ENCODE measurements around the gene GPC3.
"Not testable (repeated sequence)": the region's sequence is repeated elsewhere in the genome, so short reads cannot be mapped to it uniquely, and the experiment has no call there.

GPC3 gene

GRCh38 chrX:134020910-134021309 is 35.5 kb upstream of the GPC3 start:
- no peak overlapping the region for H3K9ac ChIP-seq (ENCODE audit: insufficient read length, low read depth)
- no peak for DNase-seq (ENCODE audit: low read depth, low spot score)
- H3K27me3 ChIP-seq (ENCODE audit: insufficient read depth, insufficient read length), result no peaks in the 10 kb centered on the region
- no peak overlapping the region for H3K4me3 ChIP-seq (ENCODE audit: insufficient read length, low read depth)
- TF ChIP-seq YY1 (IDR thresholded peaks at IDR 0.05; ENCODE audit: insufficient read depth, insufficient read length), result no peak
- no peak for TF ChIP-seq SUZ12 (IDR thresholded peaks at IDR 0.05; ENCODE audit: extremely low read depth, insufficient read depth, insufficient read length)
- no peak for TF ChIP-seq ZNF274 (IDR thresholded peaks at IDR 0.05; ENCODE audit: low read depth, low read length)
- no peaks in the 10 kb centered on the region for H3K9me3 ChIP-seq (ENCODE audit: insufficient read depth, low read length)
- H3K36me3 ChIP-seq (ENCODE audit: insufficient read depth, insufficient read length, low read length), result no peaks in the 10 kb centered on the region
- H3K4me1 ChIP-seq (ENCODE audit: insufficient read depth, insufficient read length), result no peaks in the 10 kb centered on the region

GRCh38 chrX:134019567-134020206 is 34.3 kb upstream of the GPC3 start:
- no peak for DNase-seq (ENCODE audit: low read depth, low spot score)
- no peak for TF ChIP-seq SUZ12 (IDR thresholded peaks at IDR 0.05; ENCODE audit: extremely low read depth, insufficient read depth, insufficient read length)
- TF ChIP-seq YY1 (IDR thresholded peaks at IDR 0.05; ENCODE audit: insufficient read depth, insufficient read length), result no peak
- TF ChIP-seq ZNF274 (IDR thresholded peaks at IDR 0.05; ENCODE audit: low read depth, low read length), result no peak
- Histone ChIP-seq H3K4me3 (ENCODE audit: insufficient read length, low read depth) (no peak overlapping the region), H3K36me3 (ENCODE audit: insufficient read depth, insufficient read length, low read length) (no peaks in the 10 kb centered on the region), H3K27me3 (ENCODE audit: insufficient read depth, insufficient read length) (no peaks in the 10 kb centered on the region), H3K9ac (ENCODE audit: insufficient read length, low read depth) (no peak overlapping the region), H3K9me3 (ENCODE audit: insufficient read depth, low read length) (no peaks in the 10 kb centered on the region), H3K4me1 (ENCODE audit: insufficient read depth, insufficient read length) (no peaks in the 10 kb centered on the region)

- H3K4me1 ChIP-seq (ENCODE audit: insufficient read depth, insufficient read length); H3K9me3 ChIP-seq (ENCODE audit: insufficient read depth, low read length); H3K9ac ChIP-seq (ENCODE audit: insufficient read length, low read depth); H3K27me3 ChIP-seq (ENCODE audit: insufficient read depth, insufficient read length); H3K4me3 ChIP-seq (ENCODE audit: insufficient read length, low read depth); H3K36me3 ChIP-seq (ENCODE audit: insufficient read depth, insufficient read length, low read length); DNase-seq (ENCODE audit: low read depth, low spot score): not testable (repeated sequence)
Measured at GRCh38 chrX:134016309-134016708, 30.9 kb upstream of the GPC3 start.

GRCh38 chrX:134015510-134015909 is 30.1 kb upstream of the GPC3 start:
- not testable (repeated sequence) for H3K9me3 ChIP-seq (ENCODE audit: insufficient read depth, low read length)

GRCh38 chrX:134013524-134013923 is 28.1 kb upstream of the GPC3 start:
- no peak for DNase-seq (ENCODE audit: low read depth, low spot score)
- Histone ChIP-seq H3K9me3 (ENCODE audit: insufficient read depth, low read length) (no peaks in the 10 kb centered on the region), H3K36me3 (ENCODE audit: insufficient read depth, insufficient read length, low read length) (no peaks in the 10 kb centered on the region), H3K27me3 (ENCODE audit: insufficient read depth, insufficient read length) (no peaks in the 10 kb centered on the region), H3K9ac (ENCODE audit: insufficient read length, low read depth) (no peak overlapping the region), H3K4me3 (ENCODE audit: insufficient read length, low read depth) (no peak overlapping the region), H3K4me1 (ENCODE audit: insufficient read depth, insufficient read length) (no peaks in the 10 kb centered on the region)
- no peak for TF ChIP-seq YY1 (IDR thresholded peaks at IDR 0.05; ENCODE audit: insufficient read depth, insufficient read length)
- no peak for TF ChIP-seq ZNF274 (IDR thresholded peaks at IDR 0.05; ENCODE audit: low read depth, low read length)
- TF ChIP-seq SUZ12 (IDR thresholded peaks at IDR 0.05; ENCODE audit: extremely low read depth, insufficient read depth, insufficient read length), result no peak

More at GRCh38 chrX:134015510-134015909, 30.1 kb upstream of the GPC3 start:
- H3K9ac ChIP-seq (ENCODE audit: insufficient read length, low read depth); H3K36me3 ChIP-seq (ENCODE audit: insufficient read depth, insufficient read length, low read length); H3K27me3 ChIP-seq (ENCODE audit: insufficient read depth, insufficient read length); H3K4me1 ChIP-seq (ENCODE audit: insufficient read depth, insufficient read length); H3K4me3 ChIP-seq (ENCODE audit: insufficient read length, low read depth); DNase-seq (ENCODE audit: low read depth, low spot score): not testable (repeated sequence)

- Histone ChIP-seq H3K27me3 (ENCODE audit: insufficient read depth, insufficient read length) (no peaks in the 10 kb centered on the region), H3K4me3 (ENCODE audit: insufficient read length, low read depth) (no peak overlapping the region), H3K4me1 (ENCODE audit: insufficient read depth, insufficient read length) (no peaks in the 10 kb centered on the region), H3K9ac (ENCODE audit: insufficient read length, low read depth) (no peak overlapping the region), H3K36me3 (ENCODE audit: insufficient read depth, insufficient read length, low read length) (no peaks in the 10 kb centered on the region), H3K9me3 (ENCODE audit: insufficient read depth, low read length) (no peaks in the 10 kb centered on the region)
- TF ChIP-seq ZNF274 (IDR thresholded peaks at IDR 0.05; ENCODE audit: low read depth, low read length), result no peak
- TF ChIP-seq YY1 (IDR thresholded peaks at IDR 0.05; ENCODE audit: insufficient read depth, insufficient read length), result no peak
- TF ChIP-seq SUZ12 (IDR thresholded peaks at IDR 0.05; ENCODE audit: extremely low read depth, insufficient read depth, insufficient read length), result no peak
- no peak for DNase-seq (ENCODE audit: low read depth, low spot score)
Measured at GRCh38 chrX:134013092-134013497, 27.7 kb upstream of the GPC3 start.

GRCh38 chrX:134010690-134011089 is 25.3 kb upstream of the GPC3 start:
- no peaks in the 10 kb centered on the region for H3K9me3 ChIP-seq (ENCODE audit: insufficient read depth, low read length)
- no peak for DNase-seq (ENCODE audit: low read depth, low spot score)
- H3K9ac ChIP-seq (ENCODE audit: insufficient read length, low read depth), result no peak overlapping the region
- H3K27me3 ChIP-seq (ENCODE audit: insufficient read depth, insufficient read length), result no peaks in the 10 kb centered on the region
- H3K36me3 ChIP-seq (ENCODE audit: insufficient read depth, insufficient read length, low read length), result no peaks in the 10 kb centered on the region
- H3K4me3 ChIP-seq (ENCODE audit: insufficient read length, low read depth), result no peak overlapping the region
- no peaks in the 10 kb centered on the region for H3K4me1 ChIP-seq (ENCODE audit: insufficient read depth, insufficient read length)
- TF ChIP-seq SUZ12 (IDR thresholded peaks at IDR 0.05; ENCODE audit: extremely low read depth, insufficient read depth, insufficient read length) (no peak), ZNF274 (IDR thresholded peaks at IDR 0.05; ENCODE audit: low read depth, low read length) (no peak), YY1 (IDR thresholded peaks at IDR 0.05; ENCODE audit: insufficient read depth, insufficient read length) (no peak)

- Histone ChIP-seq H3K4me3 (ENCODE audit: insufficient read length, low read depth) (no peak overlapping the region), H3K9ac (ENCODE audit: insufficient read length, low read depth) (no peak overlapping the region), H3K36me3 (ENCODE audit: insufficient read depth, insufficient read length, low read length) (no peaks in the 10 kb centered on the region), H3K4me1 (ENCODE audit: insufficient read depth, insufficient read length) (no peaks in the 10 kb centered on the region), H3K9me3 (ENCODE audit: insufficient read depth, low read length) (no peaks in the 10 kb centered on the region), H3K27me3 (ENCODE audit: insufficient read depth, insufficient read length) (no peaks in the 10 kb centered on the region)
- DNase-seq (ENCODE audit: low read depth, low spot score), result no peak
- no peak for TF ChIP-seq YY1 (IDR thresholded peaks at IDR 0.05; ENCODE audit: insufficient read depth, insufficient read length)
- TF ChIP-seq ZNF274 (IDR thresholded peaks at IDR 0.05; ENCODE audit: low read depth, low read length), result no peak
- no peak for TF ChIP-seq SUZ12 (IDR thresholded peaks at IDR 0.05; ENCODE audit: extremely low read depth, insufficient read depth, insufficient read length)
Measured at GRCh38 chrX:134007716-134008115, 22.3 kb upstream of the GPC3 start.
